ENCODE data around the gene SLC9A1. TPM values are rescaled to one million over a fixed set of nuclear protein-coding genes. Genes with fewer than 3 reads are reported as not detected.
"Not testable (repeated sequence)": the region's sequence is repeated elsewhere in the genome, so short reads cannot be mapped to it uniquely, and the experiment has no call there.

The SLC9A1 gene
- polyA plus RNA-seq: 10 to 100 TPM in 1 of 3 donors, 1 to 10 TPM in 2; 3.2 to 17.3 (median 3.7) TPM

- Mint-ChIP-seq H3K27me3 (ENCODE audit: low read depth in 3 of 3) (peaks cover 0 to 8% (median 0%) of the 10 kb centered on the region in 3 donors), H3K9me3 (no peaks in the 10 kb centered on the region), H3K27ac (peak within 1 kb of the TSS; percentile 91 to 99 (median 98)), H3K36me3 (peaks cover 0 to 3% (median 0%) of the 10 kb centered on the region in 3 donors), H3K4me3 (peak within 1 kb of the TSS; percentile 88 to 92 (median 89)), H3K4me1 (peaks cover 45 to 51% of the 10 kb centered on the region in 2 donors)
- peak; percentile 91 to 95 (median 93) for DNase-seq
Measured at GRCh38 chr1:27154991-27155781, at the start of gene SLC9A1. TSS of gene SLC9A1 (minus strand) at chr1:27155125. CDS start at chr1:27154334, 791 bp downstream.

- no peak for DNase-seq
- Mint-ChIP-seq H3K4me3 (no peak overlapping the region), H3K36me3 (no peaks in the 10 kb centered on the region), H3K27me3 (ENCODE audit: low read depth in 3 of 3) (peaks cover 0 to 4% (median 2%) of the 10 kb centered on the region in 3 donors), H3K9me3 (no peaks in the 10 kb centered on the region), H3K27ac (no peak overlapping the region), H3K4me1 (no peaks in the 10 kb centered on the region)
Measured at GRCh38 chr1:27203946-27204345, 49.0 kb upstream of the SLC9A1 start.

- Mint-ChIP-seq H3K27ac (no peak overlapping the region), H3K27me3 (ENCODE audit: low read depth in 3 of 3) (peaks cover 0 to 4% (median 0%) of the 10 kb centered on the region in 3 donors), H3K4me1 (peaks cover 3 to 8% of the 10 kb centered on the region in 2 donors), H3K4me3 (no peak overlapping the region), H3K9me3 (no peaks in the 10 kb centered on the region), H3K36me3 (no peaks in the 10 kb centered on the region)
- no peak for DNase-seq
Measured at GRCh38 chr1:27201295-27201694, 46.4 kb upstream of the SLC9A1 start.

DNA sequence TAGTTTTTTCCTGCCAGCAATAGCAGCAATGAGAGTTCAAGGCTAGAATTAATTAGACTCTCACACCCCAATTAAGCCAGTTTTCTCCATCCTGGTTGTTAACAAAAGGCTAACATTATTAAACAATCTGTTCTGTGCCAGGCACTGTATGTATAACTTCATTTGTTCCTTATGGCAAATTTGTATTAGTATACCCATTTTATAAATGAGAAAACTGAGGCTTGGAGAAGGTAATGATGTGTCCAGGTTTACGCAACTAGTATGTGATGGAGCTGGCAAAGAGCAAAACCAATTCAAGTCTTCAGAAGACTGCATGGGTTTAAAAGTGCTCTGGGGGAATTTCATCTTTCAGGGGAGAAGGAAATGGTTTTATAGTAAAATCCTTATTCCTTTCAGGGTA is 38.3 kb upstream of the SLC9A1 start:
- Mint-ChIP-seq H3K9me3 (no peaks in the 10 kb centered on the region), H3K4me1 (peaks cover 3 to 6% of the 10 kb centered on the region in 2 donors)

GRCh38 chr1:27192039-27192529 is 37.2 kb upstream of the SLC9A1 start:
- peaks cover 0 to 2% (median 0%) of the 10 kb centered on the region in 3 donors for H3K27me3 Mint-ChIP-seq (ENCODE audit: low read depth in 3 of 3)
- no peaks in the 10 kb centered on the region for H3K4me1 Mint-ChIP-seq
- no peak for DNase-seq
- peaks cover 0 to 2% (median 0%) of the 10 kb centered on the region in 3 donors for H3K36me3 Mint-ChIP-seq
- H3K27ac Mint-ChIP-seq: no peak overlapping the region
- H3K4me3 Mint-ChIP-seq: no peak overlapping the region
- no peaks in the 10 kb centered on the region for H3K9me3 Mint-ChIP-seq

More for the DNA sequence above, 38.3 kb upstream of the SLC9A1 start:
- Mint-ChIP-seq H3K27ac (no peak overlapping the region), H3K4me3 (no peak overlapping the region), H3K27me3 (ENCODE audit: low read depth in 3 of 3) (peaks cover 0 to 2% (median 0%) of the 10 kb centered on the region in 3 donors), H3K36me3 (peaks cover 0 to 2% (median 0%) of the 10 kb centered on the region in 3 donors)
- no peak for DNase-seq

- not testable (repeated sequence) for DNase-seq; H3K4me3 Mint-ChIP-seq; H3K36me3 Mint-ChIP-seq; H3K27me3 Mint-ChIP-seq (ENCODE audit: low read depth in 3 of 3); H3K9me3 Mint-ChIP-seq; H3K27ac Mint-ChIP-seq; H3K4me1 Mint-ChIP-seq
Measured at GRCh38 chr1:27184665-27185064, 29.7 kb upstream of the SLC9A1 start.

DNA sequence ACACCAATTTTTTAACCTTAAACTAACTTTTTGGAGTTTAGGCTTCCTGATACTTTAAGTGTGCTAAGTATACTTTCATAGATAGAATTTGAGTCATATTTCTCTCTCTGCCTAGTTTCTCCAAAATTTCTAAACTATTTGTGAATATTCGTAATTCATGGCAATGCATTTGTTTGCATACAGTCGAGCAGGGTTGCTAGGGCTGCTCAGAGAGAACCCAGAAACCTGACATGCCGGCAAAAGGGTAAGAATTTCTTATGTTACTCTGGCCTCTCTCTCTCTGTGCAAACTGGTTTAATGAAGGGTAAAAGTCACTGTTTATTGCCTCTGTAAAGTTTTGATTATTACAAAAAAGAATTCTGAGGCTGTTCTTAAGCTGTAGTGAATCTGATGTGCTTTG is 25.1 kb upstream of the SLC9A1 start:
- H3K4me1 Mint-ChIP-seq: no peaks in the 10 kb centered on the region
- H3K36me3 Mint-ChIP-seq: no peaks in the 10 kb centered on the region
- no peak overlapping the region for H3K27ac Mint-ChIP-seq
- peaks cover 0 to 8% (median 0%) of the 10 kb centered on the region in 3 donors for H3K27me3 Mint-ChIP-seq (ENCODE audit: low read depth in 3 of 3)
- H3K4me3 Mint-ChIP-seq: no peak overlapping the region
- no peak for DNase-seq
- H3K9me3 Mint-ChIP-seq: peaks cover 0 to 5% (median 3%) of the 10 kb centered on the region in 6 donors

- no peaks in the 10 kb centered on the region for H3K36me3 Mint-ChIP-seq
- H3K27me3 Mint-ChIP-seq (ENCODE audit: low read depth in 3 of 3): peaks cover 0 to 8% (median 0%) of the 10 kb centered on the region in 3 donors
- peaks cover 0 to 5% (median 3%) of the 10 kb centered on the region in 6 donors for H3K9me3 Mint-ChIP-seq
- no peak overlapping the region for H3K27ac Mint-ChIP-seq
- no peak overlapping the region for H3K4me3 Mint-ChIP-seq
- DNase-seq: no peak
- no peaks in the 10 kb centered on the region for H3K4me1 Mint-ChIP-seq
Measured at GRCh38 chr1:27179379-27179778, 24.5 kb upstream of the SLC9A1 start.

GRCh38 chr1:27176954-27177353 is 22.0 kb upstream of the SLC9A1 start:
- Mint-ChIP-seq H3K4me1 (no peaks in the 10 kb centered on the region), H3K27ac (no peak overlapping the region), H3K36me3 (no peaks in the 10 kb centered on the region), H3K9me3 (no peaks in the 10 kb centered on the region), H3K4me3 (no peak overlapping the region), H3K27me3 (ENCODE audit: low read depth in 3 of 3) (peaks cover 0 to 6% (median 0%) of the 10 kb centered on the region in 3 donors)
- DNase-seq: no peak

- DNase-seq: no peak
- Mint-ChIP-seq H3K27me3 (ENCODE audit: low read depth in 3 of 3) (peaks cover 0 to 6% (median 0%) of the 10 kb centered on the region in 3 donors), H3K27ac (no peak overlapping the region), H3K4me3 (no peak overlapping the region), H3K4me1 (no peaks in the 10 kb centered on the region), H3K9me3 (no peaks in the 10 kb centered on the region), H3K36me3 (no peaks in the 10 kb centered on the region)
Measured at GRCh38 chr1:27176323-27176722, 21.4 kb upstream of the SLC9A1 start.

GRCh38 chr1:27172992-27173391 is 18.1 kb upstream of the SLC9A1 start:
- not testable (repeated sequence) for H3K4me1 Mint-ChIP-seq; H3K27me3 Mint-ChIP-seq (ENCODE audit: low read depth in 3 of 3); H3K4me3 Mint-ChIP-seq; H3K9me3 Mint-ChIP-seq; H3K27ac Mint-ChIP-seq; H3K36me3 Mint-ChIP-seq; DNase-seq

GRCh38 chr1:27166929-27167328 is 12.0 kb upstream of the SLC9A1 start:
- no peak overlapping the region for H3K4me3 Mint-ChIP-seq
- DNase-seq: no peak
- H3K27ac Mint-ChIP-seq: no peak overlapping the region
- H3K27me3 Mint-ChIP-seq (ENCODE audit: low read depth in 3 of 3): no peaks in the 10 kb centered on the region
- H3K36me3 Mint-ChIP-seq: no peaks in the 10 kb centered on the region
- no peaks in the 10 kb centered on the region for H3K4me1 Mint-ChIP-seq
- H3K9me3 Mint-ChIP-seq: no peaks in the 10 kb centered on the region

- no peak overlapping the region for H3K27ac Mint-ChIP-seq
- H3K27me3 Mint-ChIP-seq (ENCODE audit: low read depth in 3 of 3): no peaks in the 10 kb centered on the region
- H3K4me1 Mint-ChIP-seq: no peaks in the 10 kb centered on the region
- DNase-seq: no peak
- H3K9me3 Mint-ChIP-seq: no peaks in the 10 kb centered on the region
- H3K4me3 Mint-ChIP-seq: no peak overlapping the region
- H3K36me3 Mint-ChIP-seq: no peaks in the 10 kb centered on the region
Measured at GRCh38 chr1:27166351-27166802, 11.5 kb upstream of the SLC9A1 start.

- DNase-seq: no peak
- Mint-ChIP-seq H3K36me3 (no peaks in the 10 kb centered on the region), H3K4me3 (no peak overlapping the region), H3K27me3 (ENCODE audit: low read depth in 3 of 3) (no peaks in the 10 kb centered on the region), H3K4me1 (no peaks in the 10 kb centered on the region), H3K9me3 (no peaks in the 10 kb centered on the region), H3K27ac (no peak overlapping the region)
Measured at GRCh38 chr1:27163093-27163492, 8.2 kb upstream of the SLC9A1 start.

All from immature natural killer cell (primary cell).